ENCODE measurements around the gene ASPM.
A peak's percentile ranks its signal among the peaks of the same experiment; 100 is the strongest.

The ASPM gene

GRCh38 chr1:197083474-197083873 lies 63.0 kb downstream of the ASPM start:
- no peak for DNase-seq (ENCODE audit: low spot score)

DNA sequence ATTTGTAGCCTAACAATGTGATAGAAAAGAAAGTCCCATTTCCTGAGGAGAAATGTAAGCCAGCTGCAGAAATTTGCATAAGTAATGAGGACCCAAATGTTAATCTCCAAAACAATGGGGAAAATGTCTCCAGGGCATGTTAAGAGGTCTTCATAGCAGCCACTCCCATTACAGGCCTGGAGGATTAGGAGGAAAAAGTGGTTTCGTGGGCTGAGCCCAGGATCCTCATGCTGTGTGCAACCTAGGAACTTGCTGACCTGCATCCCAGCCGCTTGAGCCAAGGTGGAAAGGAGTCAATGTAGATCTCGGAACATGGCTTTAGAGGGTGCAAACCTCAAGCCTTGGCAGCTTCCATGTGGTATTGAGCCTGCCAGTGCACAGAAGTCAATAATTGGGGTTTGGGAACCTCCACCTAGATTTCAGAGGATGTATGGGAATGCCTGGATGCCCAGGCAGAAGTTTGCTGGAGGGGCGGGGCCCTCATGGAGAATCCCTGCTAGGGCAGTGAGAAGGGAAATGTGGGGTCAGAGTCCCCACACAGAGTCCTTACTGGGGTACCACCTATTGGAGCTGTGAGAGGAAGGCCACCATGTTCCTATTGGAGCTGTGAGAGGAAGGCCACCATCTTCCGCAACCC lies 65.2 kb downstream of the ASPM start:
- no peak for DNase-seq (ENCODE audit: low spot score)

DNA sequence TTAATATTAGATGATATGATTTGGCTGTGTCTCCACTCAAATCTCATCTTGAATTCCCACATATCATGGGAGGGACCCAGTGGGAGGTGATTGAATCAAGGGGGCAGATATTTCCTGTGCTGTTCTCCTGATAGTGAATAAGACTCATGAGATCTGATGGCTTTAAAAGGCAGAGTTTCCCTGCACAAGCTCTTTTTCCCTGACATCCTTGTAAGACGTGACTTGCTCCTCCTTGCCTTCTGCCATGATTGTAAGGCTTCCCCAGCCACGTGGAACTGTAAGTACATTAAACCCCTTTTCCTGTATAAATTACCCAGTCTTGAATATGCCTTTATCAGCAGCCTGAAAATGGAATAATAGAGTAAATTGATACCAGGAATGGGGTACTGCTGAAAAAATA lies 66.1 kb downstream of the ASPM start:
- DNase-seq (ENCODE audit: low spot score) = no peak

DNA sequence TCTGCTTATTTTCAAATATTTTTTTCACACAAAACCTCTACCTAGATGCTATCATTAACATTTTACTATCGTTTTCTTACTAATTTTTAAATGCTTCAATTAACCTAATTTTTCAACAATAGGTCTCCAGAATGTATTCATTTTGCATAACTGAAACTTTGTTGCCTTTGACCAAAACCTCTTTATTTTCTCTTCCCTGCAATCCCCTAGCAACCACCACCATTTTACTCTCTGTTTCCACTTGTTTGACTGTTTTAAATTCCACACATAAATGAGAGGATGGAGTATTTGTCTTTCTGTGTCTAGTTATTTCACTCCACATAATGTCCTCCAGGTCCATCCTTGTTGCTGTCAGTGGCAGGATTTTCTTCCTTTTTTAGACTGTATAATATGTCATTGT lies 69.9 kb downstream of the ASPM start:
- no peak for DNase-seq (ENCODE audit: low spot score)

GRCh38 chr1:197073978-197074377 lies 72.5 kb downstream of the ASPM start:
- DNase-seq (ENCODE audit: low spot score) = no peak

GRCh38 chr1:197067457-197067818 lies 79.0 kb downstream of the ASPM start:
- DNase-seq (ENCODE audit: low spot score) = no peak

DNA sequence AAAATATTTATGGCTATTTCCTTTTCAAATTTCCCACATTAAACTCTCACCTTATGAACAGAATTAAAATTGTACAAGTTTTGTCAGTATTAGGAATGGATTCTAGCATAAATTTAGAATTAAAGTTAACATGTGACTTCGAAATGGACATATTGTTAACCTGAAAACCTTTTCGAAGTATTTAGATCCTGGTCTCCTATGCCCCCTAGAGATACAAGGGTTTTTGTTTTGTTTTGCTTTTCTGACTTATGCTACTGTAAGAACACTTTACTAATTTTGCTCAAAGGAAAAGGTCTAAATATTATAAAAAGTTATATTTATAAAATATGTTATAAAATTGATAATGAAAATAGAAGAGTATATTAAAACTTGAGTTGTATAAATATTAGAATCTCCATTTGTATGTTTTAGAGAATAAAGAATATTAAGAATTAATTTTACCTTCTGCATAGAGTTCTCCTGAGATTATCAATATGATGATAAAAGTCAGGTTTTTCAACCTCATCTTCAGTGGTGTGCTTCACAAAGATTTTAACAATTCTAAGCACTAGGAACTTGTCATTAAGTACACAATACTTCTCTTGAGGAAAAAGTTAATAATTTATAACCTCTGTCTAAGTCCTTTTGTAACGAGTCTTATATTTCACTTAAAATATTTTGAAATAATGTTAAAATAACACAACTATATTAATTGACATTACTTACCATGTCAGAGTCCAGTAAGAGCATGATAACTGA lies 79.6 kb downstream of the ASPM start, which contains the start of gene F13B:
Gene F13B (minus strand): TSS at position 542 of the 738 bp plus-strand sequence. CDS start 37 bp downstream, at position 505.
- DNase-seq (ENCODE audit: low spot score) = peak; percentile 5

- DNase-seq (ENCODE audit: low spot score) = no peak
These were observed 80.2 kb downstream of the ASPM start for GRCh38 chr1:197066277-197066676.

DNA sequence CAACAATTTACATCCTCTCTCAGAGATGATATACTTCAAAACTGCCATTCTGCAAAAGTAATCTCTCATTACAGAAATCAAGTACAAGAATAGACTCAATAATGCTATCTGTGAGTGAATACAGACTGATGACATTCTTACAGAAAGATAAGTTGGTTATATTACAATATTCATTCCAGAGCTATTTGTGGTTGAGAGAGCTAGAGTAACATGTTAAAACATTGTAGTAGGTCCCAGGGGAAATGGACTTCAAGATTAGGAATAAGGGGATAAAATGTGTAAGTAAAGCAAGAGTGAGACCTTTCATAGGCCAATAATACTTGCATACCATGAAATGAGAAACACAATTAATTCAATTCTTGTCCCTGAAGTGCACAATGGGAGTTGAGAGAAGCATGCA lies 80.9 kb downstream of the ASPM start:
- DNase-seq (ENCODE audit: low spot score) = no peak

DNA sequence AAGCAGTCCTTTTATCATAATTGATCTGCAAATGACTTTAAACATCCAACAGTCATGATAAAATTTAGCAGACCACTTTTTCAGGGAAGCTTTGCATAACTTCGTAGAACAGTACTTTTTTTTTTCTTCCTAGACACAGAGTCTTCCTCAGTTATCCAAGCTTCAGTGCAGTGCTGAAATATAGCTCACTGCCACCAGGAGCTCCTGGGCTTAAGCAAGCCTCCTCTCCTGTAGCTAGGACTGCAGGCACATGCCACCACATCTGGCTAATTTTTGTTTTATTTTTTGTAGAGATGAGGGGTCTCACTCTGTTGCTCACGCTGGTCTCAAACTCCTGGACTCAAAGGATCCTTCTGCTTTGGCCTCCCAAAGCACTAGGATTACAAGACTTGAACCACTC lies 83.3 kb downstream of the ASPM start:
- no peak for DNase-seq (ENCODE audit: low spot score)

DNA sequence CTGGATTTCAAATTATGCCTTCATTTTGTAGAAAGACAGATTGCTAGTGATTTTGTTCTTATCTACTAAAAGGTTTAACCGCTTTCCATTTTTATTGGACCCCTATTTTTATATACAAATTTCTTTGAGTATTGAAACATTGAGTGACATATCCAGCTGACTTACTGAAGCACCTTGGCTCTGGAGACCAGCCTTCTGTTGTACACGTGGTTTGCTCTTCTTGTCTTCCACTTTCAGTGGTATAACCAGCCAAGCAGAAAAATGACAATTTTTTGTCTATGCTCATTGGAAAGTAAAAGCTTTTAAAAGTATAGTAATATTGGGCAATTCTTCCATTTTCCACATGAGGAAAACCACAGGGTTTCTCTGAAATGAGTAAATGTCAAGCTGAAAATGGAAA lies 83.8 kb downstream of the ASPM start:
- no peak for DNase-seq (ENCODE audit: low spot score)

DNA sequence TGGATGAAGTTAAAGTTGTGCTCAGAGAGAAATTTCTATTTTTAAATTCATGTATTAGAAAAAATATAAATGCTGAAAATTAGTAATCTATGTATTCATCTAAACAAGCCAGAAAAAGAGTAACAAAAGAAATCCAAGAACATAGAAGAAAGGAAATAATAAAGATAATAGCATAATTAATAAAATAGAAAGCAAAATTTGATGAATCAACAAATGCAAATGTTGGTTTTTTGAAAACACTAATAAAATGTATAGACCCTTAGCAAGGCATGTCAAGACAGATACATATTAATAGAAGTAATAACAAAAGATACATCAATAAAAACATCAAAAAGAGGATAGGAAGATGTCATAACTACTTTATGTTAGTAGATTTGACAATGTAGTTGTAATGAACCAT lies 97.4 kb downstream of the ASPM start:
- DNase-seq (ENCODE audit: low spot score) = no peak

DNA sequence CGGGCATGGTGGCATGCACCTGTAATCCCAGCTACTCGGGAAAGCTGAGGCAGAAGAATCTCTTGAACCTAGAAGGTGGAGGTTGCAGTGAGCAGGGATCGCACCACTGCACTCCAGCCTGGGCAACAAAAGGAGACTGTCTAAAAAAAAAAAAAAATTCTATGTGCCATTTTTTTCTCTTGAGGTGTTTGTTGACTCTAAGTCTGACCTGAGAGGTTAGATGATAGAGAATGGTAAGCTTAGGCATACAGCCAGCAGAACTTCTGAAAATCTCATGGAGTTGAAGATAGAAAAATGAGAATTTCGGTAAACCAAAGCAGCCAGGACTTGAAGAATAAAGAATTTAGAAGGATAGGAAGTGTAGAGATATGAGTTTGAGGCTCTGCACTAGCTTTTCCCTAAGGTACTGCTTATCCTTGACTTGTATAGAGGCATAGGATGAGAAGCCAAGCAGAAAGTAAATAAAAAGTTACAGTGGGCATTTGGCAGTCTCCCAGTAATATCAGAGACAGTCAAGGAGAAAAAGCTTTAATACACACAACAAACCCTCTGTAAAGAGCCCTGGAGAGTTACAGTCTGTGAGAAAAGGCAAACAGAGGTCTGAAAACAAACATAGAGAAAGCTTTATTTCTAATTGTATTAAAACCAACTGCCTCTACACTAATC lies 103.7 kb downstream of the ASPM start:
- no peak for DNase-seq (ENCODE audit: low spot score)

- DNase-seq (ENCODE audit: low spot score) = no peak
These were observed 104.7 kb downstream of the ASPM start for GRCh38 chr1:197041486-197042353.

DNA sequence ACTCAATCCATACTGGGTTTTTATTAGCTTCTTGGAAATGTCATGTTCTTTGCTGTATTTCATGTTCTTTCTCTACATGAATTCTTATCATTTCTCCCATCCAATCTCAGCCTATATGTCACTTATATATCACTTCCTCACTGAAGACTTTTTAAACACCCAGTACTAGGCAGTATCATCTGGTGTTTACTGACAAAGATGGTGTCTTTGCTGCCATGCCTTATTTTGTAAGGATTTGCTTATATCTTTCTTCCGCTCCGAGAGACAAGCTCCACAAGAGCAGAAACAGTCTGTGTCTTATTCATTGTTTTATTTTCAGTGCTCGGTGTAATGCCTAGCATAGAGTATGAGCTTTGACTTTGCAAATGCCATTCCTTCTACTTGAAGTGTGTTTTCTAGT lies 109.6 kb downstream of the ASPM start:
- DNase-seq (ENCODE audit: low spot score) = no peak

- peak; percentile 45 for DNase-seq (ENCODE audit: low spot score)
These were observed 111.7 kb downstream of the ASPM start for GRCh38 chr1:197034631-197035339.

Measured in kidney capillary endothelial cell (primary cell).